Measurements from ENCODE around the gene GTF2F1.
A peak's percentile ranks its signal among the peaks of the same experiment; 100 is the strongest.
"Not testable (repeated sequence)": the region's sequence is repeated elsewhere in the genome, so short reads cannot be mapped to it uniquely, and the experiment has no call there.

The GTF2F1 gene

GRCh38 chr19:6387372-6387771 lies 5.6 kb downstream of the GTF2F1 start:
- no peak for DNase-seq (ENCODE audit: low read depth in 2 of 3, low spot score in 2 of 3)

- no peak for DNase-seq (ENCODE audit: low read depth in 2 of 3, low spot score in 2 of 3)
These were observed 8.6 kb downstream of the GTF2F1 start for GRCh38 chr19:6384381-6384780.

GRCh38 chr19:6383188-6383587 lies 9.8 kb downstream of the GTF2F1 start:
- no peak for DNase-seq (ENCODE audit: low read depth in 2 of 3, low spot score in 2 of 3)

GRCh38 chr19:6381030-6381750 lies 11.8 kb downstream of the GTF2F1 start:
- DNase-seq (ENCODE audit: low read depth in 2 of 3, low spot score in 2 of 3): no peak

GRCh38 chr19:6379744-6380143 lies 13.2 kb downstream of the GTF2F1 start:
- no peak for DNase-seq (ENCODE audit: low read depth in 2 of 3, low spot score in 2 of 3)

- no peak for DNase-seq (ENCODE audit: low read depth in 2 of 3, low spot score in 2 of 3)
These were observed 14.5 kb downstream of the GTF2F1 start for GRCh38 chr19:6378486-6378885.

- DNase-seq (ENCODE audit: low read depth in 2 of 3, low spot score in 2 of 3): no peak
These were observed 14.9 kb downstream of the GTF2F1 start for GRCh38 chr19:6378041-6378440.

GRCh38 chr19:6376512-6377190 lies 16.3 kb downstream of the GTF2F1 start:
- DNase-seq (ENCODE audit: low read depth in 2 of 3, low spot score in 2 of 3): no peak

- no peak for DNase-seq (ENCODE audit: low read depth in 2 of 3, low spot score in 2 of 3)
These were observed 17.5 kb downstream of the GTF2F1 start, which contains the start of gene PSPN for GRCh38 chr19:6375411-6376010. TSS of gene PSPN (minus strand) at chr19:6375933. CDS start at chr19:6375849, 84 bp downstream.

GRCh38 chr19:6374711-6375410 lies 18.1 kb downstream of the GTF2F1 start:
- no peak for DNase-seq (ENCODE audit: low read depth in 2 of 3, low spot score in 2 of 3)

- no peak for DNase-seq (ENCODE audit: low read depth in 2 of 3, low spot score in 2 of 3)
These were observed 18.7 kb downstream of the GTF2F1 start for GRCh38 chr19:6374161-6374709.

GRCh38 chr19:6373813-6374108 lies 19.2 kb downstream of the GTF2F1 start:
- DNase-seq (ENCODE audit: low read depth in 2 of 3, low spot score in 2 of 3): no peak

GRCh38 chr19:6373096-6373812 lies 19.7 kb downstream of the GTF2F1 start:
- DNase-seq (ENCODE audit: low read depth in 2 of 3, low spot score in 2 of 3): peak; percentile 94 to 98 (median 97)

GRCh38 chr19:6372594-6373095 lies 20.3 kb downstream of the GTF2F1 start, which contains the start of gene ALKBH7:
TSS of gene ALKBH7 (plus strand) at chr19:6372794. CDS start at chr19:6372821, 27 bp downstream.
- DNase-seq (ENCODE audit: low read depth in 2 of 3, low spot score in 2 of 3): peak; percentile 78 to 86 (median 79)

GRCh38 chr19:6364353-6364752 lies 28.6 kb downstream of the GTF2F1 start:
- DNase-seq (ENCODE audit: low read depth in 2 of 3, low spot score in 2 of 3): no peak

GRCh38 chr19:6362351-6362801 lies 30.6 kb downstream of the GTF2F1 start:
- DNase-seq (ENCODE audit: low read depth in 2 of 3, low spot score in 2 of 3): no peak

- DNase-seq (ENCODE audit: low read depth in 2 of 3, low spot score in 2 of 3): peak in 1 of 3 experiments; percentile 19
These were observed 31.0 kb downstream of the GTF2F1 start for GRCh38 chr19:6362027-6362350.

- DNase-seq (ENCODE audit: low read depth in 2 of 3, low spot score in 2 of 3): not testable (repeated sequence)
These were observed 32.1 kb downstream of the GTF2F1 start for GRCh38 chr19:6360857-6361216.

GRCh38 chr19:6360445-6360844 lies 32.5 kb downstream of the GTF2F1 start:
- DNase-seq (ENCODE audit: low read depth in 2 of 3, low spot score in 2 of 3): not testable (repeated sequence)

- no peak for DNase-seq (ENCODE audit: low read depth in 2 of 3, low spot score in 2 of 3)
These were observed 33.2 kb downstream of the GTF2F1 start for GRCh38 chr19:6359568-6360341.
